Peyer's patch (tissue), 4 donors: ENCODE results near the gene PKP4.

Experiments
- POLR2A ChIP-seq, 2 donors: fragments of 450-650 bp; IDR thresholded peaks; one replicate each; pipeline ENCODE4 v1.5.1; 2017; ENCODE audit warnings: antibody characterized with exemption in 2 of 2, mild to moderate bottlenecking in 2 of 2, moderate library complexity in 2 of 2
- TF ChIP-seq, protein P1 (sequence below), 6 experiments: fragments of 450-650 bp in 4 of 6; fragments of 200-600 bp in 2 of 6; sonication (generic) in 1 of 6; IDR thresholded peaks; one replicate each; pipeline ENCODE4 v1.5.1; 2017 to 2019; ENCODE audit warnings: antibody characterized with exemption in 6 of 6, mild to moderate bottlenecking in 3 of 6, moderate library complexity in 1 of 6

DNA sequence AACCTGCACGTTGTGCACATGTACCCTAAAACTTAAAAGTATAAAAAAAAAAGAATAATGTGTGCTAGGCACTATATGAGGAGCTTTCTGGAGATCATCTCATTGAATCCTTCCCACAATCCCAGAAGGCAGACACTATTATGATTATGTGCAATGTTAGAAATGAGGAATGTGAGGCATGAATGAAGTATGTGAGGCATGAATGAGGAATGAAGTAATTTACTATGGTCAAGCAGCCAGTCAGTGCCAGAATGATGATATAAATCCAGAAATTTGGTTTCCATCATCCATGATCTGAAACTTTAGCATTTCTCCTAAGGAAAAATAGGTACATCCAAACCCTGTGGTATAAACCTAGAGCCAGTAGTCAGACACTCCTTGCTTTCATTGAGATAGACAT, 42.2 kb upstream of the PKP4 start:
- TF ChIP-seq, protein P1, sequence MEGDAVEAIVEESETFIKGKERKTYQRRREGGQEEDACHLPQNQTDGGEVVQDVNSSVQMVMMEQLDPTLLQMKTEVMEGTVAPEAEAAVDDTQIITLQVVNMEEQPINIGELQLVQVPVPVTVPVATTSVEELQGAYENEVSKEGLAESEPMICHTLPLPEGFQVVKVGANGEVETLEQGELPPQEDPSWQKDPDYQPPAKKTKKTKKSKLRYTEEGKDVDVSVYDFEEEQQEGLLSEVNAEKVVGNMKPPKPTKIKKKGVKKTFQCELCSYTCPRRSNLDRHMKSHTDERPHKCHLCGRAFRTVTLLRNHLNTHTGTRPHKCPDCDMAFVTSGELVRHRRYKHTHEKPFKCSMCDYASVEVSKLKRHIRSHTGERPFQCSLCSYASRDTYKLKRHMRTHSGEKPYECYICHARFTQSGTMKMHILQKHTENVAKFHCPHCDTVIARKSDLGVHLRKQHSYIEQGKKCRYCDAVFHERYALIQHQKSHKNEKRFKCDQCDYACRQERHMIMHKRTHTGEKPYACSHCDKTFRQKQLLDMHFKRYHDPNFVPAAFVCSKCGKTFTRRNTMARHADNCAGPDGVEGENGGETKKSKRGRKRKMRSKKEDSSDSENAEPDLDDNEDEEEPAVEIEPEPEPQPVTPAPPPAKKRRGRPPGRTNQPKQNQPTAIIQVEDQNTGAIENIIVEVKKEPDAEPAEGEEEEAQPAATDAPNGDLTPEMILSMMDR (IDR thresholded peaks at IDR 0.05): no peak
- TF ChIP-seq POLR2A (IDR thresholded peaks at IDR 0.05): no peak
